DMS53 treated with DMSO at 0.1 percent for 48 hours (cell line): ENCODE data around the gene TSGA10.
A peak's percentile ranks its signal among the peaks of the same experiment; 100 is the strongest.
"Not testable (repeated sequence)": the region's sequence is repeated elsewhere in the genome, so short reads cannot be mapped to it uniquely, and the experiment has no call there.

Experiments
- DNase-seq: peaks from one replicate; lab custom pipeline; 2025; ENCODE audit not compliant: unreplicated experiment; lab: John Stamatoyannopoulos, UW

The TSGA10 gene

GRCh38 chr2:99079226-99079625 lies 75.5 kb downstream of the TSGA10 start:
- DNase-seq: no peak

DNA sequence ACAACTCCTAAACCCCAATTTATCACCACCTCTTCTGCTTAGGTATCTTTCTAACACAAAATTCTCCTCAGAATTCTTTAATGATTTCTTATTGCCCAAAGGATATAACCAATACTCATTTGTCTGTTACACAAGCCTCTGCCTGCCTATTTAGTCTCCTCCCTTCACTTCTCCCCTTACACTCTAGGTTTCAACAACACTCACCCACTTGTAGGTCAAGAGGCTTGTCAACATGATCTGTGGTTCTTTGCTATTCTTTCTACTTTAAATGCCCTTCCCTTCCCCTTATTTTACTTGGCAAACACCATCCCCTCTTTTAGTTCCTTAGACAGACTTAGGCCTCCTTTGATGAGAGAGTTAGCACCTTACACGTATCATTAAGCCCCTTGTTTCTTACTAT lies 82.2 kb downstream of the TSGA10 start:
- DNase-seq: peak; percentile 92

- no peak for DNase-seq
Observed at GRCh38 chr2:99067871-99068625, 86.7 kb downstream of the TSGA10 start.

- peak; percentile 99 for DNase-seq
Observed at GRCh38 chr2:99066075-99066958, 88.4 kb downstream of the TSGA10 start.

DNA sequence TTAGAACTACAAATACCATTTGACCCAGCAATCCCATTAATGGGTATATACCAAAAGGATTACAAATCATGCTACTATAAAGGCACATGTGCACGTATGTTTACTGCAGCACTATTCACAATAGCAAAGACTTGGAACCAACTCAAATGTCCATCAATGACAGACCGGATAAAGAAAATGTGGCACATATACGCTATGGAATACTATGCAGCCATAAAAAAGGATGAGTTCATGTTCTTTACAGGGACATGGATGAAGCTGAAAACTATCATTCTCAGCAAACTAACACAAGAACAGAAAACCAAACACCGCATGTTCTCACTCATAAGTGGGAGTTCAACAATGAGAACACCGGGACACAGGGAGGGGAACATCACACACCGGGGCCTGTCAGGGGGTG lies 105.6 kb downstream of the TSGA10 start:
- not testable (repeated sequence) for DNase-seq

DNA sequence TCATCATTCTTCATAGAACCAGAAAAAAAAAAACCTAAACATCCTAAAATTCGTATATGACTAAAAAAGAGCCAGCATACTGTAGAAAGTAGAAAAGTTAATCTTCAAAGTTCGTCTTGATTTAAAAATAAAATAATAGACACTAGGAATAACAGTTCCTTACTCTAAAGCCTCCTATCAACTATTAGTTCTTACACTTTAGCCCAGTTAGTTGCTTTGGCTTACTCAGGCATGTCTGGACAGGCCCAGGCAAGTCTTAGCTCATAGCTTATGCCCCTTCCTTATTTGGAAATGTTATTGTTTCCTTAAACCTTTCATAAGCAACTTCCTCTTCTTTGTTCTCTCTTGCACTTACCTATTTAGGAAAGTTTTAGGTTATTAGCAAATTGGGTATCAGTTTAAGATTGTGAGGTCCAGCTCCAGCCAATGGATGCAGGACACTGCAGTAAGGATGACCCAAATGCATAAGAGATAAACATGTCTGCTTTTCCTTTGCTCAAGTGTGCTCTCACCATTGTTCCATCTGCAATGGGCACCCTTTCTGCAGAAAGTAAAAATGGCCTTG lies 113.9 kb downstream of the TSGA10 start:
- peak; percentile 60 for DNase-seq

GRCh38 chr2:99035920-99036319 lies 118.8 kb downstream of the TSGA10 start:
- no peak for DNase-seq

DNA sequence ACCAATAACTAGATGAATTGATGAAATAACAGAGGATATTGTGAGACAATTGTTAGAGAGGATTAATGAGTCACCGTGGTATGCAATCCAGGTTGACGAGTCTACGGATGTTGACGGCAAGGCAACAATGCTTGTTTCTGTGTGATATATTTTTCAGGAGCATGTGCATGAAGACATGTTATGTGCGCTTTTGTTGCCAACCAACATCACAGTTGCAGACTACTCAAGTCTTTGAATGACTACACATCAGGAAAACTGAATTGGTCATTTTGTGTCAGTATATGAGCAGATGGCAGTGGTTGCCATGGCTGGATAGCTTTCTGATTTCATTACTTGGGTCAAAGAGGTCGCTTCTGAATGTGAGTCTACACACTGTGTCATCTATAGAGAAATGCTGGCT lies 122.0 kb downstream of the TSGA10 start:
- no peak for DNase-seq

DNA sequence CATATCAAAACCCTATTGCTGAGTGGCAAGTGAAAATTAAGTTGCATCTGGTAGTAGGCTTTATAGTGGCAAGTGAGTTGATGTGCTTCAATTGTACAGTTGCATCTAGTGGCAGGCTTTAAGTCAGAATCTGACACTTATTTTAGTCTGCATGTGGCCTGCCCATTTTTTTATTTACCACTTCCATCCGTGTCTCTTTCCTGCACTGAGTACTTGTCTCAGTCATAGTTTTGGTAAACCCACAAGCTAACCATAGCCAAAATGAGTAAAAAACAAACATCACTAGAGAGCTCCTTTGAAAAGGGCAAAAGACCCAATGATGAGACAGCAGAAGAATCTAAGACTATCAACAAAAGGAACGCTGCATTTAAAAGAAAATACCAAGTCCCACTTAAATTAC lies 122.7 kb downstream of the TSGA10 start:
- no peak for DNase-seq

- DNase-seq: no peak
Observed at GRCh38 chr2:99031481-99031880, 123.3 kb downstream of the TSGA10 start.

DNA sequence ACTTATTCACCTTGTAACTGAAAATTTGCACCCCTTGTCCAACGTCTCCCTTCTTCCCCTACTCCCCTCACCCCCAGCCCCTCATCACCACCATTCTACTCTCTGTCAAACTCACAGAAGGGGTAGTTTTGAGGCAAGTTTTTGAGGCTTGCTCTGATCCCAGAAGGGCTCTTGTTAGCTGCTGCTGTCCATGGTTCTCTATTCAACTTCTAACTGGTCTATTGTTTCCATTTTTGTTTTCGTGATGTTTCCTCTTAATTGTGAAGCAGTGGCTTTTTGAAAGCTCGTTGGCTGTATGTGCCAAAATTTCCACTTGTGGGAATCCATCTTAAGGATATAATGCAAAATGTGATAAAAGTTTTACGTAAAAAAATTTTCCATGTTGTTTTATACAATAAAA lies 126.2 kb downstream of the TSGA10 start:
- DNase-seq: no peak

DNA sequence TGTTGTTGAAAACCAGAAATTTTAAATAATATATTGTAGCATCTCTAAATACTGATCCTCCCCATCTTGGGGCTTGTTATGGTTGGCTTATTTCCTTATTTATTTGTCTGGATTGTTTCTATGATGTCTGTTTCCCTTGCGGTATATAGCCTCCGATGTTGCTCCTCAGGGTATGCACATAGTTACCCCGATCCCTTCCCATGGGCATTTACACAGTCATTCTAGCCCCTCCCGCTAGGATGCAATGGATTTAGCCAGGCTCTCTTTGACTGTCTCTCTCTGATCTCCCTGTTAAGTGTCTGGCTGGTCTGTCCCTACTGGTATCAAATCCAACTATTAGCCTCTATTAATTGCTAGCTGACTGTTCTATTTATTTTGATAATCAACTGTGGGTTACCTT lies 126.9 kb downstream of the TSGA10 start:
- no peak for DNase-seq

DNA sequence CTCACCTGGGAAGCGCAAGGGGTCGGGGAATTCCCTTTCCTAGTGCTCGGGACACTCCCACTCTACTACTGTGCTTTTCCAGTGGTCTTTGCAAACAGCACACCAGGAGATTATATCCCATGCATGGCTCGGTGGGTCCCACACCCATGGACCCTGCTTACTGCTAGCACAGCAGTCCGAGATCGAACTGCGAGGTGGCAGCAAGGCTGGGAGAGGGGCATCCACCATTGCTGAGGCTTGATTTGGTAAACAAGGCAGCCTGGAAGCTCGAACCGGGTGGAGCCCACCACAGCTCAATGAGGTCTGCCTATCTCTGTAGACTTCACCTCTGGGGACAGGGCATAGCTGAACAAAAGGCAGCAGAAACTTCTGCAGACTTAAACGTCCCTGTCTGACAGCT lies 154.0 kb downstream of the TSGA10 start:
- no peak for DNase-seq

- DNase-seq: not testable (repeated sequence)
Observed at GRCh38 chr2:98988695-98989094, 166.0 kb downstream of the TSGA10 start.

- DNase-seq: peak; percentile 79
Observed at GRCh38 chr2:98985905-98986666, 168.7 kb downstream of the TSGA10 start.

- no peak for DNase-seq
Observed at GRCh38 chr2:98975611-98976010, 179.1 kb downstream of the TSGA10 start.

GRCh38 chr2:98972582-98973167 lies 182.1 kb downstream of the TSGA10 start:
- DNase-seq: no peak

GRCh38 chr2:98959810-98960507 lies 194.8 kb downstream of the TSGA10 start:
- DNase-seq: no peak

DNA sequence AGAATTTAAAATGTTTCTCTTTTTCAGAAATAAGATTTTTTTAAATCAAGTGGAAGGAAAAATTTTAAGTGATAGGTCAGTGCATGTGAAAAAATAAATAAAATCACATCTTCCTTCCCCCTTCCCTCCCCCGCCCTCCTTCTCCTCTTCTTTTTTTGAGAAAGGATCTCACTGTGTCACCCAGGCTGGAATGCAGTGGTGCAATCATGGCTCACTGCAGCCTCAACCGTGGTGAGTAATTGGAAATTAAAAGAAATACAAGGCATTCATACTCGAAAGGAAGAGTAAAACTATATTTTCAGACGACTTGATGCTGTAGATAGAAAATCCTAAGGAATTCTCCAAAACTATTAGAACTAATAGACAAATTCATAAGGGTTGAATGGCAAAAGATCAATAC lies 201.8 kb downstream of the TSGA10 start:
- DNase-seq: no peak
